ENCODE data around the gene TICRR.

Gene TICRR

GRCh38 chr15:89666184-89666857 is 91.1 kb downstream of the TICRR start:
- intact Hi-C loops (cut with DNase I), result no loop called here
- peak in 1 of 42 donors; percentile 31 for DNase-seq

- DNase-seq, result no peak
- intact Hi-C loops (cut with DNase I), result no loop called here
Measured at GRCh38 chr15:89666858-89667705, 91.8 kb downstream of the TICRR start.

- no peak for DNase-seq
- intact Hi-C loops (cut with DNase I), result no loop called here
Measured at GRCh38 chr15:89667706-89667960, 92.4 kb downstream of the TICRR start.

- DNase-seq, result no peak
- intact Hi-C loops (cut with DNase I), result no loop called here
Measured at GRCh38 chr15:89668171-89668570, 92.9 kb downstream of the TICRR start.

- intact Hi-C loops (cut with DNase I), result no loop called here
- DNase-seq, result no peak
Measured at GRCh38 chr15:89669309-89669865, 94.1 kb downstream of the TICRR start.

GRCh38 chr15:89669941-89670340 is 94.7 kb downstream of the TICRR start:
- intact Hi-C loops (cut with DNase I), result no loop called here
- DNase-seq, result no peak

- intact Hi-C loops (cut with DNase I), result no loop called here
- DNase-seq, result no peak
Measured at GRCh38 chr15:89670971-89671560, 95.8 kb downstream of the TICRR start.

GRCh38 chr15:89671687-89672086 is 96.4 kb downstream of the TICRR start:
- no peak for DNase-seq
- intact Hi-C loops (cut with DNase I), result no loop called here

GRCh38 chr15:89672221-89673164 is 97.2 kb downstream of the TICRR start:
- intact Hi-C loops (cut with DNase I), result no loop called here
- peak in 8 of 42 donors; percentile 19 to 49 (median 34) for DNase-seq

GRCh38 chr15:89673165-89673512 is 97.9 kb downstream of the TICRR start:
- intact Hi-C loops (cut with DNase I), result no loop called here
- DNase-seq, result peak in 1 of 42 donors; percentile 23

- peak in 1 of 42 donors; percentile 4 for DNase-seq
Measured at GRCh38 chr15:89674526-89674925, 99.3 kb downstream of the TICRR start.

GRCh38 chr15:89675606-89676005 is 100.3 kb downstream of the TICRR start:
- DNase-seq, result peak in 2 of 42 donors; percentile 6 to 25
- intact Hi-C loops (cut with DNase I), result no loop called here

More at GRCh38 chr15:89674526-89674925, 99.3 kb downstream of the TICRR start:
- intact Hi-C loops (cut with DNase I), result no loop called here

GRCh38 chr15:89677381-89677780 is 102.1 kb downstream of the TICRR start:
- intact Hi-C loops (cut with DNase I), result no loop called here
- no peak for DNase-seq
